MM.1S (cell line): ENCODE results near the gene AGO3.
A peak's percentile ranks its signal among the peaks of the same experiment; 100 is the strongest.

ENCODE experiments used
- EZH2 ChIP-seq: fragments of 300-600 bp; sonication (generic); optimal IDR thresholded peaks from 2 replicates; pipeline ENCODE3; 2017; ENCODE audit warnings: low read depth, mild to moderate bottlenecking, antibody characterized with exemption, low read length, mixed read lengths
- EZH2phosphoT487 ChIP-seq: fragments of 300-600 bp; sonication (generic); IDR thresholded peaks from 2 replicates; pipeline ENCODE4 v1.6.1; 2018; ENCODE audit warnings: antibody characterized with exemption, low read length
- TF ChIP-seq, protein P1 (sequence below): fragments of 300-600 bp; sonication (generic); IDR thresholded peaks from 2 replicates; pipeline ENCODE4 v1.5.1; 2016; ENCODE audit warnings: antibody characterized with exemption, low read length, mixed read lengths

- TF ChIP-seq, protein P1, sequence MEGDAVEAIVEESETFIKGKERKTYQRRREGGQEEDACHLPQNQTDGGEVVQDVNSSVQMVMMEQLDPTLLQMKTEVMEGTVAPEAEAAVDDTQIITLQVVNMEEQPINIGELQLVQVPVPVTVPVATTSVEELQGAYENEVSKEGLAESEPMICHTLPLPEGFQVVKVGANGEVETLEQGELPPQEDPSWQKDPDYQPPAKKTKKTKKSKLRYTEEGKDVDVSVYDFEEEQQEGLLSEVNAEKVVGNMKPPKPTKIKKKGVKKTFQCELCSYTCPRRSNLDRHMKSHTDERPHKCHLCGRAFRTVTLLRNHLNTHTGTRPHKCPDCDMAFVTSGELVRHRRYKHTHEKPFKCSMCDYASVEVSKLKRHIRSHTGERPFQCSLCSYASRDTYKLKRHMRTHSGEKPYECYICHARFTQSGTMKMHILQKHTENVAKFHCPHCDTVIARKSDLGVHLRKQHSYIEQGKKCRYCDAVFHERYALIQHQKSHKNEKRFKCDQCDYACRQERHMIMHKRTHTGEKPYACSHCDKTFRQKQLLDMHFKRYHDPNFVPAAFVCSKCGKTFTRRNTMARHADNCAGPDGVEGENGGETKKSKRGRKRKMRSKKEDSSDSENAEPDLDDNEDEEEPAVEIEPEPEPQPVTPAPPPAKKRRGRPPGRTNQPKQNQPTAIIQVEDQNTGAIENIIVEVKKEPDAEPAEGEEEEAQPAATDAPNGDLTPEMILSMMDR, result 0 out of 2 replicates have a peak, but pooled peaks have one; percentile 4
- TF ChIP-seq EZH2, result no peak
- TF ChIP-seq EZH2phosphoT487, result no peak
Measured at GRCh38 chr1:36087233-36088123, 156.6 kb downstream of the AGO3 start.
